GM10266 (cell line): ENCODE measurements around the gene KRIT1.
"Not testable (repeated sequence)": the region's sequence is repeated elsewhere in the genome, so short reads cannot be mapped to it uniquely, and the experiment has no call there.

Experiments used
- DNase-seq: peaks from one replicate; pipeline ENCODE4 v3.0.0; 2012; ENCODE audit errors: extremely low spot score
- CTCF ChIP-seq: IDR thresholded peaks from 2 replicates; pipeline ENCODE4 v1.5.1; 2012; ENCODE audit warnings: mild to moderate bottlenecking, low read depth; ENCODE audit not compliant: control insufficient read depth, insufficient read depth; ENCODE audit errors: missing control alignments

Gene KRIT1

GRCh38 chr7:92178928-92179924 is 66.5 kb downstream of the KRIT1 start, which contains the start of gene LRRD1:
TSS of gene LRRD1 (minus strand) at chr7:92179142. CDS start at chr7:92165202, 13,940 bp downstream.
- peak; percentile 88 for DNase-seq
- TF ChIP-seq CTCF: peak; percentile 99

GRCh38 chr7:92177362-92177761 is 68.4 kb downstream of the KRIT1 start:
- DNase-seq: no peak
- TF ChIP-seq CTCF: no peak

GRCh38 chr7:92169529-92169928 is 76.2 kb downstream of the KRIT1 start:
- DNase-seq: not testable (repeated sequence)

- no peak for TF ChIP-seq CTCF
- DNase-seq: no peak
Measured at GRCh38 chr7:92161271-92161670, 84.4 kb downstream of the KRIT1 start.

GRCh38 chr7:92158660-92159575 is 86.8 kb downstream of the KRIT1 start:
- no peak for DNase-seq

GRCh38 chr7:92156990-92157389 is 88.7 kb downstream of the KRIT1 start:
- no peak for TF ChIP-seq CTCF
- no peak for DNase-seq

More at GRCh38 chr7:92158660-92159575, 86.8 kb downstream of the KRIT1 start:
- no peak for TF ChIP-seq CTCF

- DNase-seq: no peak
- no peak for TF ChIP-seq CTCF
Measured at GRCh38 chr7:92155108-92155739, 90.5 kb downstream of the KRIT1 start.
